ENCODE data around the gene TRA2A.

DNA sequence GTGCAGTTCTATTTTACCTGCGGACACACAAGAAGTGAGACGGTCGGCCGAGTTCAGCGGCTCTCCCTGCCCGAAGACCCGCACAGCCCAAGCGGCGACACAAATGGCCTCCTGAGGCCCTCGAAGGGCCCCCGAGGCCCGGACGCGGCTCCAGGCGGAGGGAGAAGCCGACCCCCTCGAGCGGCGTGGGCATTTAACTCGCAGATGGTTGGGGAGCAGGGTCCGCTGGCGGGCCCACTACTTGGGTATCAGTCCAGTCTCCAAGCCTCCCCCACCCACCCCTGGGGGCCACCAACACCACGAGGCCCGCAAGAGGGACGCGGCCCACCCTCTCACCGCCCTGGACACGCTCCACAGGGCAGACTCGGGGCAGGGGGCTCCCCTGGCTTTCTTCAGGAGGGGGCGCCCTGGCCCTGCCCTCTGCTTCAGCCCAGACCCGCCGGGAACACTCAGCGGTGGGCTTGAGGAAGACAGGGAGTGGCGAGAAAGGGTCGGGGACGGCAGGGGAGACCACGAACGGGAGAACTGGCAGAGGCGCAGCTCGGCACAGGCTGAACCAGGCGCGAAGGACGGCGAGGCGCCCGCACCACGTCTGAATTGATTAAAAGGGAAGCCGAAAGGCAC lies 63.1 kb downstream of the TRA2A start:
- TF ChIP-seq, protein P1, sequence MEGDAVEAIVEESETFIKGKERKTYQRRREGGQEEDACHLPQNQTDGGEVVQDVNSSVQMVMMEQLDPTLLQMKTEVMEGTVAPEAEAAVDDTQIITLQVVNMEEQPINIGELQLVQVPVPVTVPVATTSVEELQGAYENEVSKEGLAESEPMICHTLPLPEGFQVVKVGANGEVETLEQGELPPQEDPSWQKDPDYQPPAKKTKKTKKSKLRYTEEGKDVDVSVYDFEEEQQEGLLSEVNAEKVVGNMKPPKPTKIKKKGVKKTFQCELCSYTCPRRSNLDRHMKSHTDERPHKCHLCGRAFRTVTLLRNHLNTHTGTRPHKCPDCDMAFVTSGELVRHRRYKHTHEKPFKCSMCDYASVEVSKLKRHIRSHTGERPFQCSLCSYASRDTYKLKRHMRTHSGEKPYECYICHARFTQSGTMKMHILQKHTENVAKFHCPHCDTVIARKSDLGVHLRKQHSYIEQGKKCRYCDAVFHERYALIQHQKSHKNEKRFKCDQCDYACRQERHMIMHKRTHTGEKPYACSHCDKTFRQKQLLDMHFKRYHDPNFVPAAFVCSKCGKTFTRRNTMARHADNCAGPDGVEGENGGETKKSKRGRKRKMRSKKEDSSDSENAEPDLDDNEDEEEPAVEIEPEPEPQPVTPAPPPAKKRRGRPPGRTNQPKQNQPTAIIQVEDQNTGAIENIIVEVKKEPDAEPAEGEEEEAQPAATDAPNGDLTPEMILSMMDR (IDR thresholded peaks at IDR 0.05; ENCODE audit: insufficient read depth, low read depth, low read length): no peak
- TF ChIP-seq EZH2 (IDR thresholded peaks at IDR 0.05; ENCODE audit: insufficient read depth, low read length): no peak

Data from astrocyte (in vitro differentiated cells and primary cell).